HepG2 (cell line): Measurements from ENCODE around the gene ADPGK. TPM values are rescaled to one million over a fixed set of nuclear protein-coding genes. Genes with fewer than 3 reads are reported as not detected.

ENCODE experiments used
- ATAC-seq: fragments of 200-7000 bp; cut with Tn5 transposase; 3 replicates; pipeline ENCODE4 v1.9.1; 2020; ENCODE audit warnings: mild to moderate bottlenecking, moderate library complexity
- BruUV-seq: library from RNA; stranded (reverse); fragments of 400-500 nt; replicated peaks from 2 replicates; lab custom pipeline; 2021; lab: Mats Ljungman, UMichigan
- CTCF ChIA-PET: fragments of 300-600 bp; formaldehyde crosslinking; extraction: SDS; loops from one replicate; lab custom pipeline; 2021; ENCODE audit warnings: low total read pairs, inconsistent platforms, low intra/inter-chr PET ratio; lab: Yijun Ruan, JAX
- POLR2A ChIA-PET: fragments of 350-600 bp; sonication (Branson Sonifier 250); formaldehyde crosslinking; loops from one replicate; lab custom pipeline; 2020; ENCODE audit warnings: antibody characterized with exemption, inconsistent platforms; lab: Yijun Ruan, JAX
- DNase-seq: peaks from one replicate; pipeline ENCODE4 v3.0.0-alpha.2; 2015; ENCODE audit warnings: low spot score
- FAIRE-seq: peaks from 3 replicates; lab custom pipeline; 2011; peaks lifted over from hg19 to GRCh38; lab: Jason Lieb, UNC
- H2AFZ ChIP-seq: one replicate; pipeline ENCODE4 v1.6.1; 2011; ENCODE audit warnings: low read length, inconsistent platforms
- H3K27ac ChIP-seq: fragments of 300-600 bp; 3 replicates; pipeline ENCODE4 v1.8.0; 2011; ENCODE audit warnings: mixed run types, mild to moderate bottlenecking, mixed read lengths, low read length, inconsistent platforms; ENCODE audit not compliant: insufficient read depth; ENCODE audit errors: extremely low read length
- H3K27me3 ChIP-seq, 2 experiments: fragments of 200-600 bp in 1 of 2; 2 replicates in 1 of 2; 3 replicates in 1 of 2; pipeline versions ENCODE4 v1.6.0 to v1.8.0; 2011; ENCODE audit warnings: low read length in 2 of 2, mild to moderate bottlenecking in 2 of 2, moderate library complexity in 2 of 2, inconsistent platforms in 1 of 2; ENCODE audit not compliant: insufficient read depth in 2 of 2, control insufficient read depth in 1 of 2
- H3K36me3 ChIP-seq, 2 experiments: fragments of 200-600 bp in 1 of 2; replicated peaks in 1 of 2; 2 replicates in 1 of 2; 3 replicates in 1 of 2; pipeline versions ENCODE4 v1.5.1 to v1.8.0; 2011; ENCODE audit warnings: low read length in 2 of 2, inconsistent platforms in 1 of 2; ENCODE audit not compliant: insufficient read depth in 2 of 2, control insufficient read depth in 1 of 2
- H3K4me1 ChIP-seq: 2 replicates; pipeline ENCODE4 v1.5.1; 2012; ENCODE audit warnings: low read length, inconsistent platforms; ENCODE audit not compliant: insufficient read depth
- H3K4me2 ChIP-seq: 2 replicates; pipeline ENCODE4 v1.6.0; 2011; ENCODE audit warnings: low read depth, low read length, inconsistent platforms
- H3K4me3 ChIP-seq, 3 experiments: fragments of 200-600 bp in 1 of 3; sonication (generic), shearing (Covaris generic) in 1 of 3; replicated peaks in 1 of 3; 2 replicates each; pipeline ENCODE4 v1.5.1; 2011 to 2016; ENCODE audit warnings: low read length in 3 of 3, inconsistent platforms in 2 of 3, low read depth in 2 of 3, mild to moderate bottlenecking in 2 of 3, control low read depth in 1 of 3, mixed read lengths in 1 of 3; ENCODE audit not compliant: insufficient read depth in 1 of 3
- H3K79me2 ChIP-seq: one replicate; pipeline ENCODE4 v1.6.1; 2011; ENCODE audit warnings: low read length, inconsistent platforms; ENCODE audit not compliant: insufficient read depth
- H3K9ac ChIP-seq: 2 replicates; pipeline ENCODE4 v1.6.0; 2011; ENCODE audit warnings: mild to moderate bottlenecking, low read depth, low read length, inconsistent platforms; ENCODE audit not compliant: insufficient read depth
- H3K9me3 ChIP-seq: 2 replicates; pipeline ENCODE4 v1.5.1; 2012; ENCODE audit warnings: mild to moderate bottlenecking, low read length
- H4K20me1 ChIP-seq: 2 replicates; pipeline ENCODE4 v1.6.0; 2011; ENCODE audit warnings: inconsistent platforms, mild to moderate bottlenecking, low read length, moderate library complexity; ENCODE audit not compliant: insufficient read depth
- CAMTA2 ChIP-seq: sonication (generic); formaldehyde crosslinking; IDR thresholded peaks from 2 replicates; pipeline ENCODE4 v1.4.0; 2020; ENCODE audit warnings: mild to moderate bottlenecking, missing genetic modification reagents, borderline replicate concordance
- EZH2 ChIP-seq: conservative IDR thresholded peaks from 2 replicates; pipeline ENCODE4 v1.6.1; 2012; ENCODE audit warnings: mild to moderate bottlenecking, low read depth, low read length, moderate library complexity
- FOSL2 ChIP-seq: sonication (generic); formaldehyde crosslinking; IDR thresholded peaks from 2 replicates; pipeline ENCODE4 v1.4.0; 2020; ENCODE audit warnings: missing genetic modification reagents
- FOXM1 ChIP-seq: sonication (generic); formaldehyde crosslinking; IDR thresholded peaks from 2 replicates; pipeline ENCODE4 v1.5.0; 2020; ENCODE audit warnings: missing genetic modification reagents
- HOXA3 ChIP-seq: sonication (generic); formaldehyde crosslinking; IDR thresholded peaks from 2 replicates; pipeline ENCODE4 v1.5.0; 2020; ENCODE audit warnings: missing genetic modification reagents
- KLF12 ChIP-seq: sonication (generic); formaldehyde crosslinking; IDR thresholded peaks from 2 replicates; pipeline ENCODE4 v1.4.0; 2020; ENCODE audit warnings: missing genetic modification reagents, borderline replicate concordance
- PTBP1 ChIP-seq: fragments of 200-400 bp; formaldehyde crosslinking; IDR thresholded peaks from 2 replicates; pipeline ENCODE4 v1.6.1; 2018; ENCODE audit warnings: low read length, low read depth; ENCODE audit not compliant: poor library complexity, severe bottlenecking
- RCOR2 ChIP-seq: IDR thresholded peaks from 2 replicates; pipeline ENCODE4 v1.6.1; 2016; ENCODE audit warnings: missing biosample characterization, missing genetic modification reagents
- SMARCC2 ChIP-seq: fragments of 450-650 bp; IDR thresholded peaks from 2 replicates; pipeline ENCODE4 v1.6.1; 2017; ENCODE audit warnings: antibody characterized with exemption, mild to moderate bottlenecking
- TBX2 ChIP-seq: sonication (generic); formaldehyde crosslinking; IDR thresholded peaks from 2 replicates; pipeline ENCODE4 v1.5.0; 2020; ENCODE audit warnings: missing genetic modification reagents, mild to moderate bottlenecking, borderline replicate concordance
- ZNF224 ChIP-seq: sonication (generic); formaldehyde crosslinking; IDR thresholded peaks from 2 replicates; pipeline ENCODE4 v1.5.0; 2020; ENCODE audit warnings: mild to moderate bottlenecking, missing genetic modification reagents
- ZNF335 ChIP-seq: sonication (generic); formaldehyde crosslinking; IDR thresholded peaks from 2 replicates; pipeline ENCODE4 v1.4.0; 2020; ENCODE audit warnings: missing genetic modification reagents
- ZNF703 ChIP-seq: sonication (generic); formaldehyde crosslinking; IDR thresholded peaks from 2 replicates; pipeline ENCODE4 v1.5.1; 2020; ENCODE audit warnings: missing genetic modification reagents, mild to moderate bottlenecking, moderate library complexity, borderline replicate concordance
- ZNF777 ChIP-seq: sonication (generic); formaldehyde crosslinking; IDR thresholded peaks from 2 replicates; pipeline ENCODE4 v1.4.0; 2020; ENCODE audit warnings: missing genetic modification reagents
- ZSCAN20 ChIP-seq: sonication (generic); formaldehyde crosslinking; IDR thresholded peaks from 2 replicates; pipeline ENCODE4 v1.4.0; 2020; ENCODE audit warnings: missing genetic modification reagents, mild to moderate bottlenecking, borderline replicate concordance
- WGBS: methylation state at CpG from one replicate; pipeline ENCODE4 v1.1.6; 2017; ENCODE audit warnings: low lambda C conversion rate; 5-methylcytosine and 5-hydroxymethylcytosine counted together
- in situ Hi-C: cut with HindIII; loops from 2 replicates; pipeline ENCODE4 v1.10.0; 2017; ENCODE audit warnings: low pct_unique_long_range_greater_than_20kb; ENCODE audit not compliant: extremely low pct_ligation_motif_present
- intact Hi-C: fragments of 100-400 bp; cut with micrococcal nuclease; formaldehyde crosslinking; loops from one replicate; pipeline ENCODE4 v1.10.0; 2022; ENCODE audit not compliant: unreplicated experiment
- polyA plus RNA-seq, 8 experiments: library from polyadenylated mRNA; depleted of rRNA in 3 of 8; stranded (reverse) in 7 of 8; unstranded in 1 of 8; fragments of >200 nt; fragmentation: Illumina TruSeq in 4 of 8; extraction: Trizol in 4 of 8; gene quantifications; 2 replicates each; pipeline versions ENCODE4 v1.2.1 to v1.2.3, GENCODE V29; 2011 to 2016; ENCODE audit warnings: low read depth in 4 of 8, missing spikeins in 1 of 8, mixed read lengths in 1 of 8; ENCODE audit not compliant: insufficient read depth in 1 of 8
- total RNA-seq, 5 experiments: library from RNA; depleted of rRNA; stranded (reverse); fragments of >200 nt; fragmentation: Illumina TruSeq; extraction: Trizol; gene quantifications; 2 replicates each; pipeline ENCODE4 v1.2.3, GENCODE V29; 2016; ENCODE audit warnings: low read depth in 1 of 5
- TF ChIP-seq, protein P1 (sequence below): sonication (generic); formaldehyde crosslinking; IDR thresholded peaks from 2 replicates; pipeline ENCODE4 v1.4.0; 2020; ENCODE audit warnings: missing genetic modification reagents
- TF ChIP-seq, protein P2 (sequence below), 2 experiments: sonication (generic) in 1 of 2; formaldehyde crosslinking in 1 of 2; IDR thresholded peaks; 2 replicates each; pipeline versions ENCODE4 v1.4.0 to v1.6.1; 2016 to 2020; ENCODE audit warnings: borderline replicate concordance in 1 of 2, low read depth in 1 of 2, mild to moderate bottlenecking in 1 of 2, missing genetic modification reagents in 1 of 2

The ADPGK gene
- total and polyA plus RNA-seq, 2 of the 13 experiments (the other 11 are each of a cell fraction or from before 2014, with no cell fraction given): 61.6 to 67.5 TPM

DNA sequence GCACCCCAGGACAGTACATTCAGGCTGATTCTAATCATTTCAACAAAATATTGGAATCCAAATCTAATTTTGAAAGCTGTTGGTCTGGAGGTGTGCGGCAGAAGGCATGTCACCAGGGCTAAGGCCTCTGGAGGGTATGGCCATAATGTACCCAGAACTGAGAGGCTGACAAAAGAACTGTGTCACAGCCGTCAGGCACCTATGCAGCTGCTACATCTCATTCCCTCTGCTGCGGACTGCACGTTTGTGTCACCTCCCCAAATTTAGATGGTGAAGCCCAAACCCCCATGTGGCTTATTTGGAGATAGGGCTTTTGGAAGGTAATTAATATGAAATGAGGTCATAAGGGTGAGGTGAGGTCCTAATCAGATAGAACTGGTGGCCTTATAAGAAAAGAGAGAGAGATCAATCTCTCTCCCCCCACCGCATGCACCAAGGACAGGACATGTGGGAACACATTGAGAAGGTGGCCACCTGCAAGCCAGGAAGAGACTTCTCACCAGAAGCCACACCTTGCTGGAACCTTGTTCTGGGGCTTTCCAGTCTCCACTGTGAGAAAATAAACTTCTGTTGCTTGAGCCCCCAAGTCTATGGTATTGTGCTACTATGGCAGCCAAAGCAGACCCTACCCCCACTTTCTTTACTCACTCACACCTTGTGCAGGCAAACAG lies 22.8 kb downstream of the ADPGK start (continued):
- TF ChIP-seq, protein P1, sequence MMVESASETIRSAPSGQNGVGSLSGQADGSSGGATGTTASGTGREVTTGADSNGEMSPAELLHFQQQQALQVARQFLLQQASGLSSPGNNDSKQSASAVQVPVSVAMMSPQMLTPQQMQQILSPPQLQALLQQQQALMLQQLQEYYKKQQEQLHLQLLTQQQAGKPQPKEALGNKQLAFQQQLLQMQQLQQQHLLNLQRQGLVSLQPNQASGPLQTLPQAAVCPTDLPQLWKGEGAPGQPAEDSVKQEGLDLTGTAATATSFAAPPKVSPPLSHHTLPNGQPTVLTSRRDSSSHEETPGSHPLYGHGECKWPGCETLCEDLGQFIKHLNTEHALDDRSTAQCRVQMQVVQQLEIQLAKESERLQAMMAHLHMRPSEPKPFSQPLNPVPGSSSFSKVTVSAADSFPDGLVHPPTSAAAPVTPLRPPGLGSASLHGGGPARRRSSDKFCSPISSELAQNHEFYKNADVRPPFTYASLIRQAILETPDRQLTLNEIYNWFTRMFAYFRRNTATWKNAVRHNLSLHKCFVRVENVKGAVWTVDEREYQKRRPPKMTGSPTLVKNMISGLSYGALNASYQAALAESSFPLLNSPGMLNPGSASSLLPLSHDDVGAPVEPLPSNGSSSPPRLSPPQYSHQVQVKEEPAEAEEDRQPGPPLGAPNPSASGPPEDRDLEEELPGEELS (CRISPR knock-in tag): no peak
- TF ChIP-seq ZSCAN20 (CRISPR knock-in tag) (no peak), SMARCC2 (no peak)
- TF ChIP-seq, all 625 proteins: peak for 0

DNA sequence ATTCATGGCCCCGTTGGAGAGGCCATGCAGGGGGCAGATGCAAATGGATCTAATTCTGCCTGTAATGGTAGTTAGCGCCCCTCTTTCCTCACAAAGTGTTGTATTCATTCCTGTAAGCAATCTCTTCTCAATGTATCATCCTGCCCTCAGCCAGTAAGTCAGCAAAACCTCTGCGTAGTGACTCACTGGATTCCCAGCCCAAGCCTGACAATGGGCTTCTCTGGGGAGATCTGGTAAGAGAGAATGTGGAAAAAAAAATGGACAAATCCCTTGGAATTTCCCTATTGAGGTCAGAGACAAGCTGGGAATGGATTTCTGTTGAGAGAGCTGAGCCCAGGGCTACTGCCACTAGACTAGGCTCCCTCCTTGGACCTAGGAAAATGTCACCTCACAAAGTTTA lies 25.4 kb downstream of the ADPGK start:
- 96% methylated on average over 3 of the region's 3 CpGs for WGBS
- Histone ChIP-seq H2AFZ (no peak overlapping the region), H3K4me3 (no peak overlapping the region), H3K4me1 (no peaks in the 10 kb centered on the region), H3K4me2 (no peak overlapping the region), H4K20me1 (no peaks in the 10 kb centered on the region), H3K27ac (no peak overlapping the region), H3K79me2 (no peaks in the 10 kb centered on the region), H3K27me3 (no peaks in the 10 kb centered on the region), H3K9ac (no peak overlapping the region), H3K9me3 (no peaks in the 10 kb centered on the region), H3K36me3 (peaks cover 20 to 79% of the 10 kb centered on the region in 2 experiments)
- POLR2A ChIA-PET: no interaction called here
- CTCF ChIA-PET: no interaction called here
- no TSS peak for BruUV-seq
- DNase-seq: no peak
- intact Hi-C loops: no loop called here
- ATAC-seq: no peak
- FAIRE-seq: no peak
- in situ Hi-C loops: no loop called here
- no peak for TF ChIP-seq ZNF777 (CRISPR knock-in tag)
- TF ChIP-seq EZH2: no peak
- no peak for TF ChIP-seq TBX2 (CRISPR knock-in tag)
- TF ChIP-seq FOXM1 (CRISPR knock-in tag): no peak
- no peak for TF ChIP-seq HOXA3 (CRISPR knock-in tag)
- TF ChIP-seq PTBP1: no peak
- TF ChIP-seq, protein P2, sequence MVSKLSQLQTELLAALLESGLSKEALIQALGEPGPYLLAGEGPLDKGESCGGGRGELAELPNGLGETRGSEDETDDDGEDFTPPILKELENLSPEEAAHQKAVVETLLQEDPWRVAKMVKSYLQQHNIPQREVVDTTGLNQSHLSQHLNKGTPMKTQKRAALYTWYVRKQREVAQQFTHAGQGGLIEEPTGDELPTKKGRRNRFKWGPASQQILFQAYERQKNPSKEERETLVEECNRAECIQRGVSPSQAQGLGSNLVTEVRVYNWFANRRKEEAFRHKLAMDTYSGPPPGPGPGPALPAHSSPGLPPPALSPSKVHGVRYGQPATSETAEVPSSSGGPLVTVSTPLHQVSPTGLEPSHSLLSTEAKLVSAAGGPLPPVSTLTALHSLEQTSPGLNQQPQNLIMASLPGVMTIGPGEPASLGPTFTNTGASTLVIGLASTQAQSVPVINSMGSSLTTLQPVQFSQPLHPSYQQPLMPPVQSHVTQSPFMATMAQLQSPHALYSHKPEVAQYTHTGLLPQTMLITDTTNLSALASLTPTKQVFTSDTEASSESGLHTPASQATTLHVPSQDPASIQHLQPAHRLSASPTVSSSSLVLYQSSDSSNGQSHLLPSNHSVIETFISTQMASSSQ (IDR thresholded peaks at IDR 0.05; ENCODE audit: low read depth): no peak
- TF ChIP-seq, protein P2 (CRISPR knock-in tag; IDR thresholded peaks at IDR 0.05; ENCODE audit: borderline replicate concordance): no peak
- no peak for TF ChIP-seq KLF12 (CRISPR knock-in tag)
- TF ChIP-seq FOSL2 (CRISPR knock-in tag): no peak
- no peak for TF ChIP-seq ZNF224 (CRISPR knock-in tag)
- TF ChIP-seq RCOR2 (CRISPR knock-in tag): no peak
- TF ChIP-seq ZNF703 (CRISPR knock-in tag): no peak
- TF ChIP-seq CAMTA2 (CRISPR knock-in tag): no peak
- no peak for TF ChIP-seq ZNF335
